Sciatic nerve (tissue), 2 donors: ENCODE measurements around the gene CBX4. TPM values are rescaled to one million over a fixed set of nuclear protein-coding genes. Genes with fewer than 3 reads are reported as not detected.

Source experiments
- ATAC-seq: fragments of 200-7000 bp; cut with Tn5 transposase; one replicate; pipeline ENCODE4 v1.9.1; 2020; ENCODE audit warnings: mild to moderate bottlenecking, moderate library complexity
- DNase-seq: peaks from one replicate; pipeline ENCODE4 v3.0.0-alpha.2; 2020; ENCODE audit warnings: low spot score
- intact Hi-C: fragments of 100-400 bp; cut with DNase I; formaldehyde crosslinking; loops from one replicate; pipeline ENCODE4 v1.14.2; 2022
- total RNA-seq: library from RNA; stranded (reverse); fragmentation: NEBNext Ultra II Directional; extraction: Animal tissue kit (Norgen Biotek cat#: 25700); gene quantifications from one replicate; pipeline ENCODE4 v1.2.1, GENCODE V29; 2021
- donor health status: DM: no; HTN: no; CAD: no.
- donor health status: DM: no; HTN: no; CAD: no.

The CBX4 gene
- total RNA-seq, 1 donor from 2014 or later, result 16.8 TPM

DNA sequence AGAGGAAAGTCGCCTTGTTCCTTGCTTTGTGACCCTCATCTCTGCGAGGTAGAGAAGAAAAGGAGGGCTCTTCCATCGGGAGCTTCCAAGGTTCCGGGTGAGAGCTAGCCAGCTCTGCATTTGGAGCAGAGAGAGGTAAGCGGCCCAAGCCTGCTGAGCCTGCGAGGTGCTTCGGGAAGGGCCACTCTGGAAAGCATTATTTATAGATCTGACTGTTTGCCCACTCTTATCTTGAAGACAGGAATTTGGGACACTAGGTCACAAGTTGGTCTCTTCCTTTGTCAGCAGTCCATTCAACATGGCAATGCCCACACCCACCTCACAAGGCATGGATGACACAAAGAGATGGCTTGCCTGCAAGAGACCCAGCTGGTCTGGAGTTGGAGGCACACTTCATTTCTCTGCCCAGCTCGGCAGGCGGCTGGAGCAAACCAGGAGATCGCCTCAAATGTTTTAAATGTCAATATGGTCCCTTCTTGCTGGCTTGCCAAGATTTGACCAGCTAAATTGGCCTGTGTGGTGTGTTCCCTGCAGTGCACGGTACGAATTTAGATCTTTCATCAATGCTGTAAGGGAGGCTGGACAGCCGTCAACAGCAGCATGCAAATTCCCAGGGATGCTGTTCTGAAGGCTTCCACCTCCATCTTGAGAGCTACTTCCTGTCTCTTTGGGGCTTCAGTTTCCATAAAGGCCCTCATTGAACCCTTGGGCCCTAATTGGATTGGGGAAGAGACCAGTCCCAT is 19.5 kb downstream of the CBX4 start:
- intact Hi-C loops, result no loop called here
- ATAC-seq (no peak), DNase-seq (no peak)

DNA sequence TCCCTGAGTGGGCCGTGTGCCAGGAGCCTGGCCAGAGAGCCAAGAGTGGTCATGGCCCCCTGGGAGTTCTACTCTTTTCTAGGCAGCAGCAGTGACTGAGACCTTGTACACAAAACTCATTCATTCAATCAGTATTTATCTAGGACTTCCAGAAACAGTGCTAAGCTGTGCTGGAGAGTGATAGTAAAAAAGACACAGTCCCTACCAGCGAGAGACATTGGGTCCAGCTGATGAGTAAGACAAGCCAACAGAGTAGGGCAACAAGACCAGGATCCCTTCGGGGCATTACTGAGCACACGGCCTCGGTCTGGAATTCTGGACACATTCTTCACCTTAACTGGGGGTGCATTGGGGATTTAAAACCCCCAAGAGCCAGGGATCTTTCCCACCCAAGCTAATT is 20.2 kb downstream of the CBX4 start:
- intact Hi-C loops, result no loop called here

DNA sequence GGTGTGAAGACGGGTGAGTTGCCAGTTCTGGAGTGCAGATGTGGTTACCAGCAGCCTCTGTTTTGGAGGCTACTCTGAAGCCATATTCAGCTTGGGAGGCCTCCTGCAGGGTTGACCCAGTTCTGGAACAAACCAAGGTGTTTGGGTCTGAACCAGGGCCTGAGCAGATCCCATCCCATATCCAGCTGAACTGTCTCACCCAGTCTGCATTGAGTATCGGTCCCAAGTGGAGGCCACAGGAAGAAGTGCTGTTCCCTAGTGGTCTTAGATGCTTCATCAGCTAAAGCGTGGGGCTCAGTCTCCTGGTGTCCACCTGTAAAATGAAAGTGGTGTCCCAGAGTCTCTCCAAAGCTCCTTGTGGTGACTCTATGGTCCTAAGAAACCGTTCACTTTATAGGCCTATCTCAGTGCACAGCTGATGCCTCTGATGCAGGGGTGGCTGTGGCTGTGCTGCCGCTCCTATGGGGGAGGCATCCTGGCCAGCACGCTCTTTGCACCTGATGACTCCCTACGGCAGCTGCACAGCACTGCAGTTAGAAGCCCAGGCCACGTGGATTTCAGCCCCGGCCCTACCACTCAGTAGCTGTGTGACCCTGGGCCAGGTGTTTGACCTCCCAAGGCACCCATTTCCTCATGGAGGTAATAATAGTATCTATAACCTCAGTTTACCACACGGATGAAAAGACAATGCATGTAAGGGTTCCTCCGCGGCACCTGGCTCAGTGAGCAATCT is 21.0 kb downstream of the CBX4 start:
- DNase-seq, result no peak
- ATAC-seq, result no peak
- intact Hi-C loops, result no loop called here

More for the DNA sequence above, 20.2 kb downstream of the CBX4 start:
- ATAC-seq (no peak), DNase-seq (no peak)

- intact Hi-C loops, result no loop called here
- no peak for DNase-seq
- ATAC-seq, result no peak
Observed at GRCh38 chr17:79815836-79816461, 23.3 kb downstream of the CBX4 start.

DNA sequence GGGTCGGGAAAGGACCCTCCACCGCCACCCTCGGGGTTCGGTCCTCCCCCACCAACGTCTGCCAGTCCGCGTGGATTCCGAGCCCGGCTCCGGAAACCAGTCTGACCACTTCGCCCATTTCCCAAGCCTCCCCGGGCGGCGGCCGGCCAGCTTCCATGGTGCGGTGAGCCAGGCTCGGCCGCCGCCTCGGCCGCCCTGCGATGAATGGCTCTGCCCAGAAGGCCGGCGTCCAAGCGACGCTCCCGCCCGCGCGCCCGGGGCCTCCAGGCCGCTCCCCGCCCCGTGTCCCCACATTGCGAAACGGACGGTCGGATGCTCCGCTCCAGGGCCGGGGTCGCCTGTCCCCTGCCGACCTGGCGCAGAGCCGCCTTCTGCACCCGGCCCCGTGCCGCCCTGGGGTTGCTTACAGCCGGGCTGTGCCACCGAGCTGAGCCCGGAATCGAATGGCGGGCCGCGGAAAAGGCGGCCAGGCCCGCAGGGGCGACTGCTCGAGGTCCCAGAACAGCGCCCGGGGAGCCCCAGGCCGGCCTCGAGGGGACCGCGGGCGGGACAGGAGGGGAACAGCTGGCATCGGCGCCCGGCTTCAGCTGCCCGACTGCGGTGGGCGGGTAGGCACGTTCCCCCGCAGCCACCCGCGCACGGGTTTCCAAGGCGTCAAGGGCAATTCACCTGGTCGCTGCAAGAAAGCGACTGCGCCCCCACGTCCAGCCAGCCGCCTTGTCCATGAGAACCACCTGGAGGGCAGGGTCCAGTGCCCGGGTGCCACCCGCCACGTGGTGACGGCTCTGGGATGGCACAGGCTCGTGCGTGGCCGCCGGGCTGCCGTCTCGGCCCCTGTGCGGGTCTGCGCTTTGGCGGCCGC is 24.0 kb downstream of the CBX4 start:
- DNase-seq (peak; percentile 67), ATAC-seq (peak; percentile 62)
- intact Hi-C loops, result loop anchor here (5.0 kb wide), 1 partner anchor 642 kb away; no protein-coding TSS in a partner anchor

DNA sequence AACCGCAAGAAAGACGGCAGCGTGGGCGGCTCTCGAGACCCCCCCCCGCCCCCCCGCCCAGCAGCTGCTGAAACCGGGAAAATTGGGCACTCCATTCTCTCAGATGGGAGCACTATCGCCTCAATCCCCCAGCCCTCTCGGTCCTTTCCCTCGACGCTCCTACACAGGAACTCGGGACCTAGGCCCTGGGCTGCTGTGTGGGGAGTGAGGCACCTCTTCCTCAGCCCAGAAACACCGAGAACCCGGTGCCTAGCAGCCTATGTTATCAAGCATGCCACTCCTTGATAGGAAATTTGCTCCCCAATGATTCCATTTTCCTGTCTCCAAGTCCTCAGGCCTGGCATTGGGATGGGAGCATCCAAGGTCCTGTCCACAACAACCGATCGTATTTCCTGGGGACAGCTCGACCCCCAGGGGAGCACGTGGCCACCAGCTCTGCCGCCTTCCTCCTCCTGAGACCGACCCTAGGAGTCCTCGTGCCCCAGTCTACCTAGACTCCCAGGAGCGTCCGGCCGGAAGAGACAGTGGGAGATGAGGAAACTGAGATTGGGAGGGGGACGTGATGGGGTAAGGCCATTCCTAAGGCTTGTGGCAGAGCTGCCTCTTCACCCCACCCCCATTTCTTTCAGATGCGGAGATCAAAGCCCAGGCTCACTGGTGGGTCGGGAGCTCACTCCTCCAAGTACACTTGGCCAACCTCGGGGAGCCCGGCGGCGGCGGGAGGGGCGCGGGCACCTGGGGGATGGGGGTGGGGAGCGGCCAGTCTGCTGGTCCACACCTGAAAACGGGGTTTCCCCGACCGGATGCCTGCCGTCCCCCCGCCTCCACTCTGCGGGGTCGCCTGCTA is 24.9 kb downstream of the CBX4 start:
- intact Hi-C loops, result loop anchor here (5.0 kb wide), 1 partner anchor 643 kb away; no protein-coding TSS in a partner anchor
- no peak for DNase-seq
- ATAC-seq, result peak; percentile 3

DNA sequence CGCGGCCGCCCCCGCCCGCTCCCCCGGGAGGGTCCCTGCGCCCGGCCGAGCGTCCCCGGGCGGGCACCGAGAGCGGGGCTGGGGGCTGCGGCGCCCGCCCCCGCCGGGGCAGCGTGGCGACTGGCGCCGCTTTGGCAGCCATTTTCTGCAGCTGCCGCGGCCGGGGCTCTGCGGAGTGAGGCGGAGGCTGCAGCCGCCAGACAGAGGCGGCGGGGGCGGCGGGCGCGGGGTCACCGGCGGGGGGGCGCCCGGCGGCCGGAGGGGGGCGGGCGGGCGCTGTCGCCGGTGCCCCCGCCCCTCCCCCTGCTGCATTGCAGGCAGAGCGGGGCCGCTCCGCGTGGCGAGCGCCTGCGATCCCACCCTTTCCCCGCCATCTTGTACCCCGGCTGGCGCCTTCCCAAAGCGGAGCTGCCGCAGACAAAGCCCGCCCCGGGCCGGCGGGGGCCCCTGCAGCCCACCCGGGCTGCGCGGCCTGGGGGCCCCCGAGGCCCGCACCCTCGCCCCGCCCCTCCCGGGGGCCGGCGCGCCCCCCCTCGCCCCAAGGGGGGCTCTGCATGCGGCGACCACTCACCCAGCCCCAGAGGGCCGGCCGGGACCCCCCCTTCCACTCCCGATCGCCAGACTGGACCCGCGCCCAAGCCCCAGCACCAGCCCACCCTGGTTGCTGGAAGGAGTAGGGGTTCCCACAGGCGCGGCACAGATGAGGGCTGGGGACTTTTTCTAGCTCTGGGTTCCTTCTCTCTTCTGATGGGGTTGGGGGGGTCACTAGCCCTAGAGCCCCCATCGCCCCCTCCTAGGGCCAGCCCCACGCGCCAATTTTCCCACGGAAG is 25.7 kb downstream of the CBX4 start:
- intact Hi-C loops, result loop anchor here (5.0 kb wide), 1 partner anchor 644 kb away; no protein-coding TSS in a partner anchor
- ATAC-seq (no peak), DNase-seq (no peak)

GRCh38 chr17:79812353-79813258 is 26.6 kb downstream of the CBX4 start:
- intact Hi-C loops, result loop anchor here (5.0 kb wide), 1 partner anchor 645 kb away; no protein-coding TSS in a partner anchor
- no peak for ATAC-seq
- no peak for DNase-seq

DNA sequence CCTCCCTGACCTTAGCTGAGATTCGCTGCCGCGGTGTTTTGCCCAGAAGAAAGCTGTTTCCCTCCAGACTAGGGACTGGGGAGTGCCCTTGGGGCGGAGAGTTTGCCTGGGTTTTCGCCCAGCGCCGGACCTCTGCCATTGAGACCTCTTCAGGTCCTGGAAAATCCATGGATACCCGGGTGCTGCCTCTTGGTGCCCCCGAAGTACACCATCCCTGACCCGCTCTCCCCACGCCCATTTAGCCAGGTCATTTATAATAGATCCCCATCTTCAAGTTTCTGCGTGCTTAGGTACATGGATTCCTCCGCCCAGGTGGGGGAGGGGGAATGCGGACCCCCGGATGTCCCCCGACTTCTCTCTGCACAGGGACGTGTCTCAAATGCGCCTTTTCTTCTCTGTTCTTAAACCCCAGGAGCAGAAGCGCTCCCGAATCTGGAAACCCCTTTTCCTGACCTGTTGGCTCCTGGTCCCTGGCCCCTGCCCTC is 27.3 kb downstream of the CBX4 start:
- intact Hi-C loops, result loop anchor here (5.0 kb wide), 1 partner anchor 645 kb away; no protein-coding TSS in a partner anchor
- DNase-seq, result no peak
- no peak for ATAC-seq

DNA sequence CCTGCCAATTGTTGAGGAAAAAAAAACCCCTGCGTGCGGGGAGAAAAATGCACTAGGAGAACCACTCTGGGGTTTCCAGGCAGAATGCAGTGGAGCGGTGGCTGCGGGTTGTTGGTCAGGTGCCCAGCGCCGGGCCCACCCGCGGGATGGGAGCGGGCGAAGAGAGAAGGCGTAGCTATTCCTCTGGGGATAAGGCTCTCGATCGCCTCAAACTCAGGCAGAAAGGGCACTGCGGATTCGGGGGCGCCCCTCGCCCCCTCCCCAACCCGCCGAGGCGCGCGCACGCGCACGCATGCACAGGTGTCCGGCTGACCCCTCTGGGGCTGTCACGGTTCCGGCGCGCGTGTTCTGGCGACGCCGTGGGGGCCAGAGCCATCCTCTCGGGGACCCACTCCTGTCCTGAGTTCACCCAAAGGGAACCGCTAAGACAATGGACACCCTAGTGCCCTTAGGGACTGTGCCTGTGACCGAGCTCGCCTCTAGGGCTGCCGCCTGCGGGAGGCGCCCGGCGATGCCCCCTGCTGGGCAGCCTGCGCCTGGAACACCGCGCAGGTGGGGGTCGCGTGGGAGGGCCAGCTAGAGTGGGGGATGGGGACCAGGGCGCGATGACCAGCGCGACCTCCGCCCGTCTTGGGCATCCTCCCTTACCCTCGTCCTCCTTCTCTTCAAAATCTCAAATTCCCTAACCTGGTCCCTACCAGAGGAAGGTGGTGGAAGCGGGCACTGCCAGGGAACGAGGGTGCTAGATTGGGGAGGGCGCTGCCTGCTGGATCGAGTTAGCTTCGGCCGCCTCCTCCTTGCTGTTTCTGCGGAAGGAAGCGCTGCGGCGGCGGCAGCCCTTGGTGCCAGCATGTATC is 28.0 kb downstream of the CBX4 start:
- peak; percentile 13 for ATAC-seq
- intact Hi-C loops, result loop anchor here (5.0 kb wide), 1 partner anchor 646 kb away; no protein-coding TSS in a partner anchor

GRCh38 chr17:79810130-79811010 is 28.9 kb downstream of the CBX4 start:
- ATAC-seq (peak; percentile 65), DNase-seq (no peak)
- intact Hi-C loops, result loop anchor here (5.0 kb wide), 1 partner anchor 647 kb away; no protein-coding TSS in a partner anchor

More for the DNA sequence above, 28.0 kb downstream of the CBX4 start:
- DNase-seq, result no peak

- intact Hi-C loops, result loop anchor here (5.0 kb wide), 1 partner anchor 648 kb away; no protein-coding TSS in a partner anchor
- no peak for ATAC-seq
- no peak for DNase-seq
Observed at GRCh38 chr17:79809530-79810129, 29.6 kb downstream of the CBX4 start.

DNA sequence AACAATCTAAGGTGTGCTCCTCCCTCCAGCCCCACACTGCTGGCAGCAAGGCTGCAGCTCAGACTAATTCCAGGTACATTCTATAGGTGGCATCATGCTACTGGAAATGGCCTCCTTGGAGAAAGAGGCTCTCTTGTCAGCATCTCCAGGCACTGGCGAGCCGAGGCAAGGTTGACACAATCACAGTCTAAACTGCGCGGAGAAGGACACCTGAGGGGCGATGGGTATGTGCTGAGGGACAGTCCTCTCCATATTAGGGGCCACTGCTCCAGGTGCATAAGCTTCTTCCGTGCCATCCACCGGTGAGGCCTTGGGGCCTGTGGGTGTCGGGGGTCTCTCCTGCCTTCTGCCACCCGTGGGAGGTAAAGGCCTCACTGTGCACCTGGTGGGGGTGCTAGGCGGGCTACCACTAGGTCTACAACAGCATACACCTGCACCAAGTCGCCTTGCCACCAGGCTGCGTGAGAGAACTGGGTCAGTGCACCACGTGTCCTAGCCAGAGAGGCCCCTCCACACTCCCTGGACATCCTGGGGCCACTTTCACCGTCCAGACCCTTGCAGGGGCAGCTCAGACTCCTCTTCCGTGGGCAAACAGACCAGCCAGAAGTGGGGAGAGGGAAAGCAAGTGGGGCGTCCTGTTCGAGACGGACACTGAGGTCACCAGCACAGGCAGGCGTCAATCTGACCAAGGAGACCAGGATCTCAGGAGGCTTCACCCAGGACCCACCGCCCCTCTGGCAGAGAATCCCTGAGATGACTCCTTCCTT is 30.3 kb downstream of the CBX4 start:
- no peak for DNase-seq
- intact Hi-C loops, result no loop called here
- peak; percentile 29 for ATAC-seq
